ENCODE data around the gene MOCS1.

GRCh38 chr6:39984051-39984450, 49.8 kb upstream of the MOCS1 start:
- TF ChIP-seq CTCF (IDR thresholded peaks at IDR 0.05) (no peak), EZH2 (IDR thresholded peaks at IDR 0.05) (no peak)
